Tibial nerve (tissue), 4 donors: ENCODE measurements around the gene WDFY3.

Source experiments
- EP300 ChIP-seq, 2 donors: sonication (generic); formaldehyde crosslinking; IDR thresholded peaks; one replicate each; pipeline ENCODE4 v1.6.1; 2017; ENCODE audit warnings: antibody characterized with exemption in 2 of 2, mild to moderate bottlenecking in 1 of 2
- POLR2A ChIP-seq, 2 donors: fragments of 450-650 bp; IDR thresholded peaks; one replicate each; pipeline ENCODE4 v1.6.1; 2017; ENCODE audit warnings: antibody characterized with exemption in 2 of 2, mild to moderate bottlenecking in 2 of 2, moderate library complexity in 2 of 2
- TF ChIP-seq, protein P1 (sequence below), 5 experiments: fragments of 200-600 bp in 3 of 5; fragments of 450-650 bp in 2 of 5; sonication (generic) in 3 of 5; IDR thresholded peaks; one replicate each; pipeline ENCODE4 v1.5.1; 2016 to 2019; ENCODE audit warnings: antibody characterized with exemption in 5 of 5, mild to moderate bottlenecking in 3 of 5, moderate library complexity in 2 of 5

DNA sequence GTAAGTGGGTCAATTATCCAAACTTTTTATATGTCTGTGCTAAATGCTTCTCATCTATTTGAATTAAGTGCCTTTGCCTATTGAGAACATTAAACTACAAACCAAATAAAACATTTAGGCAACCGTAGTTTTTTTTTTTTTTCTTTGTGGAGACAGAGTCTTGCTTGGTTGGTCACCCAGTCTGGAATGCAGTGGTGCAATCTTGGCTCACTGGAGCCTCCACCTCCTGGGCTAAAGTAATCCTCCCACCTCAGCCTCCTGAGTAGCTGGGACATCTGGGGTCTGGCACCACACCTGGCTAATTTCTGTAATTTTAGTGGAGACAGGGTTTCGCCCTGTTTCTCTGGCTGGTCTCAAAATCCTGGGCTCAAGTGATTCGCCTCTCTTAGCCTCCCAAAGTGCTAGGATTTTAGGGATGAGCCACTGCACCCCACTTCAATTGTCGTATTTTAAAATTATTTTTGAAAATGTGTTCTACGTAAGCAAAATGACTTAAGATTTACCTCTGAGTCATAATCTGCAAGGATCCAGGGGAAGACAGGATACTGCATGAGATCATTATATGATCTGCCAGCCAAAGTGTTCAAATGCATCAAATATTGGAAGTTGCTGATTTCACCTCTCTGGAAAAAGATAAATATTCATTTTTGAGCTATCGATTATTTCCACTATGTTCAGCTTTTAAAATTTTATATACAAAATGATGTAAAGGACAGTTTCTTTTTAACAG lies 257.9 kb downstream of the WDFY3 start:
- TF ChIP-seq POLR2A (IDR thresholded peaks at IDR 0.05), result no peak
- TF ChIP-seq, protein P1, sequence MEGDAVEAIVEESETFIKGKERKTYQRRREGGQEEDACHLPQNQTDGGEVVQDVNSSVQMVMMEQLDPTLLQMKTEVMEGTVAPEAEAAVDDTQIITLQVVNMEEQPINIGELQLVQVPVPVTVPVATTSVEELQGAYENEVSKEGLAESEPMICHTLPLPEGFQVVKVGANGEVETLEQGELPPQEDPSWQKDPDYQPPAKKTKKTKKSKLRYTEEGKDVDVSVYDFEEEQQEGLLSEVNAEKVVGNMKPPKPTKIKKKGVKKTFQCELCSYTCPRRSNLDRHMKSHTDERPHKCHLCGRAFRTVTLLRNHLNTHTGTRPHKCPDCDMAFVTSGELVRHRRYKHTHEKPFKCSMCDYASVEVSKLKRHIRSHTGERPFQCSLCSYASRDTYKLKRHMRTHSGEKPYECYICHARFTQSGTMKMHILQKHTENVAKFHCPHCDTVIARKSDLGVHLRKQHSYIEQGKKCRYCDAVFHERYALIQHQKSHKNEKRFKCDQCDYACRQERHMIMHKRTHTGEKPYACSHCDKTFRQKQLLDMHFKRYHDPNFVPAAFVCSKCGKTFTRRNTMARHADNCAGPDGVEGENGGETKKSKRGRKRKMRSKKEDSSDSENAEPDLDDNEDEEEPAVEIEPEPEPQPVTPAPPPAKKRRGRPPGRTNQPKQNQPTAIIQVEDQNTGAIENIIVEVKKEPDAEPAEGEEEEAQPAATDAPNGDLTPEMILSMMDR (IDR thresholded peaks at IDR 0.05), result no peak
- no peak for TF ChIP-seq EP300 (IDR thresholded peaks at IDR 0.05)
